CD4-positive, alpha-beta T cell treated with Interleukin-21 for 1 hour (primary cell): Measurements from ENCODE around the gene AOAH.
A peak's percentile ranks its signal among the peaks of the same experiment; 100 is the strongest.
"Not testable (repeated sequence)": the region's sequence is repeated elsewhere in the genome, so short reads cannot be mapped to it uniquely, and the experiment has no call there.

Experiments used
- DNase-seq: peaks from one replicate; pipeline ENCODE4 v3.0.0-alpha.2; 2020

Gene AOAH

DNA sequence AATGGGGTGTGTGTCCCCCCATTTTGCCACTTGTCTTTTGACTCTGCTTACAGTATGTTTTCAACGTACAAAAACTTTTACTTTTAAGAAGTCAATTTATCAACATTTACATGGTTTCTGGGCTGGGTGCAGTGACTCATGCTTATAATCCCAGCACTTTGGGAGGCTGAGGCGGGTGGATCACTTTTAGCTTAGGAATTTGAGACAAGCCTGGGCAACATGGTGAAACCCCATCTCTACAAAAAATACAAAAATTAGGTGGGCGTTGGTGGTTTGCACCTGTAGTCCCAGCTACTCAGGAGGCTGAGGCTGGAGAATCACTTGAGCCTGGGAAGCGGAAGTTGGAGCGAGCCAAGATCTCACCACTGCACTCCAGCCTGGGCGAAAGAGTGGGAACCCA lies 227.1 kb downstream of the AOAH start:
- DNase-seq = not testable (repeated sequence)

DNA sequence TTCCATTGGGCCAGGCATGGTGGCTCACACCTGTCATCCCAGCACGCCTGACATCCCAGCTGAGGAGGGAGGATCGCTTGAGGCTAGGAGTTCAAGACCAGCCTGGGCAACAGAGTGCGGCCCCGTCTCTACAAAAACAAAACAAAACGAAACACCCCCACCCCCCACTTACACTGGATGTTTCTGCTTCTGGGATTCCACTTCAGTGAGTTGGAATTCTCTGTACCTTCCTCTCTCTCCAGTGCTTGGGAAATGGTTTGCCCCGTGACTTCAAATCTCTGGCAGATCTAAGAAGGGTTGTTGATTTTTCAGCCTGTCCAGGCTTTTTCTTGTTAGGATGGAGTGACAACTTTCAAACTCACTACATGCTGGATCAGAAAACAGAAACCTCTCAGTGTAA lies 227.7 kb downstream of the AOAH start:
- DNase-seq = no peak

DNA sequence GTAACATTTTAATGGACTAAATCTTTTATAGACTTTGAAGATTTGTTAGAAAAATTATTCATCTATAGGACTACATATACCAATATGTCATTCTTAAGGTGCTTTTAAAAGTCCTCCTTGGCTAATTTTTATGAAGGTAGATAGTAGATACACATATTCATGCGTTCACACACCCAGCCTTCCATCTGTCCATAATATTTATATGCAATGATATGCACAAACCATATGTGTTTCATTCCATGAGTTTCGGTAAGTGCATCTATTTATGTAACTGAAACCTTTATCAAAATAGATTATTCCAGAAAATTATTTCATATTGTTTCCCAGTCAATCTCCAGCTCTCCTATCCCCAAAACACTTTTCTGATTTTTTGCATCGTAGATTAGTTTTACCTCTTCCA lies 233.0 kb downstream of the AOAH start:
- no peak for DNase-seq

DNA sequence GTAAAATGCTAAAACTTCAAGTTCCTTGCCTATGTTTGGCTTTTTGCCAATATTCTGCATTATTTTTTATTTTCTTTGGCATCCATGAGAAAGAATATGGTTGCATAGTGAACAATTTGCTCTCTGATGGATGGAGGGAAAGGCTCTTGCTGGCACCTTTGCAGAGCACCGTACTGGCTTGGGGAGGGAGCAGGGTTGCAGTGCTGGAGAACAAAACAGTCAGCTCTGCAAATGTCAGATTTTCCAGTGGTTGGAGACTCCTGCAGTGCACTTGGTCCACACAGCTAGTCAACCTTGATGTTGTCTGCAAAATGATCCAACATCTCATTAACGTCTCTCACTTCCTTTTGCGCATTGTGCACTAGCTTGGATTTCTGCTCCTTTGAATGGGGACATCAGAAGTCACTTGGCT lies 233.9 kb downstream of the AOAH start:
- DNase-seq = no peak

DNA sequence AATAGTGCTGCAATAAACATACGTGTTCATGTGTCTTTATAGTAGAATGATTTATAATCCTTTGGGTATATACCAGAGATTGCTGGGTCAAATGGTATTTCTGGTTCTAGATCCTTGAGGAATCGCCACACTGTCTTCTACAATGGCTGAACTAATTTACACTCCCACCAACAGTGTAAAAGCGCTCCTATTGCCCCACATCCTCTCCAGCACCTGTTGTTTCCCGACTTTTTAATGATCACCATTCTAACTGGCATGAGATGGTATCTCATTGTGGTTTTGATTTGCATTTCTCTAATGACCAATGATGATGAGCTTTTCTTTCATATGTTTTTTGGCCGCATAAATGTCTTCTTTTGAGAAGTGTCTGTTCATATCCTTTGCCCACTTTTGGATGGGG lies 235.6 kb downstream of the AOAH start:
- not testable (repeated sequence) for DNase-seq

DNA sequence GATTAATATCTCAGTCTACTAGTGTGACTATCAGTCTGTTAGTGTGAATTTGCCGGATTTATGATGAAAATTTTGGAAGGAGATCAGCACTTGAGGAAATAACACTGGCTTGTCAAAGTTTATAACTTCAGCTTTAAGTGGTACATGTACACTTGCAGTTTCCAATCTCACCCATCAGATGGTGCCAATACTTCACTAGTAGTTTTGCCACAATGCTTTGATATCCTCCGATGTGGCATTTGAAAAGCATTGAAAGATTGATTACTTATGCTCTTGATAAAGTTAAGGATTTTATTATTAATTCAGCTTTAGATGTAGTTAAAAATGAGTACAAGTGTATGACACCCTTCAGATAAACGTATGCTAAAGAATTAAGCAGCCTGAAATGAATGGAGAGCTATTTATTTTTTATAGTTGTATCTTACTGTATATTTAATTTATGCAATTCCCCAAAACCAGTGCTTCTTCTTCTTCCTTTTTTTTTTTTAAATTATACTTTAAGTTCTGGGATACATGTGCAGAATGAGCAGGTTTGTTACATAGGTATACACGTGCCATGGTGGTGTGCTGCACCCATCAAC lies 236.4 kb downstream of the AOAH start:
- peak; percentile 72 for DNase-seq

DNA sequence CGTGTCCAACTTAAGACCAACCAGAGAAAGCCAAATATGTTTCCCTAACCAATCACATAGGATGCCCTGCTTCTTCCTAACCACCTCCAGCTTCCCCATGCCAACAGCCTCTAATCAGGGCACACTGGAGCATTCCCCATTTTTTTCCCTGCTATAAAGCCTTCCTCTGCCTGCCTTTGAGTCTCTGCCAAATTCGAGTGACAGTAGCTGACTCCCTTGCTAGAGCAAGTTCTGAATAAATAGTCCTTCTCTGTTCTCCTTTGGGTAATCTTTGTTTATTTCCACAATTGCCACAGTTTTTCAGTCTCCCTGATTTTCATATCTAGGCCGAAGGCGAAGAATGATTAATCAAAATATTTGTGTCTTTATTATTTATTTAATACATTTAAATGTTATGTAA lies 238.0 kb downstream of the AOAH start:
- no peak for DNase-seq

DNA sequence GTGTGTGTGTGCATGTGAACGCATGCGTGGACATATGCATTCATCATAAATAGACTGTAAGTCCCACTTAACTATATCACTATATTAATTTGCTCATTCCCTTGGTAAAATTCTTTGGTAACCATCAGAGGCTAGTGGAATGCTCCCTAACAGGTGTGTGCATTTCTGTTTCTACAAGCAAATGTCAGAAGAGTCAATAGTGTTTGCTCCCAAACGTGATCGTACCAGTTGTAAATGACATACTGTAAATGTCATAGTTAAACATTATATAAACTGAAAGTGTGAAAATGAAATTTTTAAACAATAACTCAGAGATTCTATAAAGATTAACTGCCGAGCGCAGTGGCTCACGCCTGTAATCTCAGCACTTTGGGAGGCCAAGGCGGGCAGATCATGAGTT lies 240.0 kb downstream of the AOAH start:
- DNase-seq = no peak

DNA sequence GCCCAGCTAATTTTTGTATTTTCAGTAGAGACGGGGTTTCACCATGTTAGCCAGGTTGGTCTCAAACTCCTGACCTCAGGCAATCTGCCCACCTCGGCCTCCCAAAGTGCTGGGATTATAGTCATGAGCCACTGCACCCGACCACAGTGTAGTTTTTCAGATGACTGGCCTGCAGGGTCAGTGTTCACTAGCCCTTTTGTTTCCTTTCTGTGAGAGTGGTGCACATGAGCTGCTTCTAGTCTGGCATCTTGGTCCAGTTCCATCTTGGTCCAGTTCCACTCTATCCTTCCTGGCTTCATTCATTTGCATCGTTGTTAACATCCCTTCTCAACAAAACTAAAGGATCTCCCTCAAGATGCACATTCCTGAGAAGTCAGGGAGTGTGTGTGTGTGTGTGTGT lies 240.4 kb downstream of the AOAH start:
- not testable (repeated sequence) for DNase-seq

DNA sequence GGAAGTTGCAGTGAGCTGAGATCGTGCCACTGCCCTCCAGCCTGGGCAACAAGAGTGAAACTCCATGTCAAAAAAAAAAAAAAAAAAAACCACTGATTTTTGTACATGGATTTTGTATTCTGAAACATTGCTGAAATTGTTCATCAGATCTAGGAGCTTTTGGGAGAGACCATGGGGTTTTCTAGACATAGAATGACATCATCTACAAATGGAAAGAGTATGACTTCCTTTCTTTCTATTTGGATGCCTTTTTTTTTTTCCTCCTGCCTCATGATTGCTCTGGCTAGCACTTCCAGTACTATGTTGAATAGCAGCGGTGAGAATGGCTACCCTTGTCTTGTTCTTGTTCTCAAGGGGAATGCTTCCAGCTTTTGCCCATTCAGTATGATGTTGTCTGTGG lies 245.5 kb downstream of the AOAH start:
- DNase-seq = no peak

DNA sequence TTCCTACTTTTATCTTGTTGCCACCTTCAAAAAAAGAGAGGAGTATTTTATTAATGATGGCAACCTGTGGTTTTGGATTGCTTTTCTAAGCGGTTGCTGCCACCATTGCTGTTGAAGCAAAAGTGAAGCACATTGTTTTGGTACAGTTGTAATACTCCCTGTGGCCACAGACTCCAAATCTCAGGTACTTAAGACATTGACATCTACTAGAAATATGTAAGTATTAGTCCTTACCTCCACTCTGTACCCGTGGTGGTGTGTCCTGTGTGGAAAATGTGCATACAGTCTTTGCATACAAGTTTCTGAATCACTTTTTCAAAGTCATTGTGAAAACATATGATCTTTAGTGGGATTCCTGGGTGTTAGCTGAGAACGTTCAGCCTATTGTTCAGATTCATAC lies 248.9 kb downstream of the AOAH start:
- no peak for DNase-seq

DNA sequence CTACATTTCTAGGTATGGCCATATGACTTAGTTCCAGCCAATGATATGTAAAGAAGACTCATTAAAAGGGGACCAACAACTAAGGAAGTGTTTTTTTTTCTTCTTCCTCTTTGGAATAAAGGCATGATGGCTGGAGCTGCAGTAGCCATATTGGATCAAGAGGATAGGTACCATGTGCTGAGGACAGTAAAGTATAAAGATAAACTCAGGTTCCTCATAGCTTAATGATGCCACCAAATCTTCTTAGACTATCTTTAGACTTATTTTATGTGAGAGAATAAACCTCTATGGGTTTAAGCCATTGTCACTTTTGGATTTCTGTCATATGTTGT lies 249.3 kb downstream of the AOAH start:
- no peak for DNase-seq

DNA sequence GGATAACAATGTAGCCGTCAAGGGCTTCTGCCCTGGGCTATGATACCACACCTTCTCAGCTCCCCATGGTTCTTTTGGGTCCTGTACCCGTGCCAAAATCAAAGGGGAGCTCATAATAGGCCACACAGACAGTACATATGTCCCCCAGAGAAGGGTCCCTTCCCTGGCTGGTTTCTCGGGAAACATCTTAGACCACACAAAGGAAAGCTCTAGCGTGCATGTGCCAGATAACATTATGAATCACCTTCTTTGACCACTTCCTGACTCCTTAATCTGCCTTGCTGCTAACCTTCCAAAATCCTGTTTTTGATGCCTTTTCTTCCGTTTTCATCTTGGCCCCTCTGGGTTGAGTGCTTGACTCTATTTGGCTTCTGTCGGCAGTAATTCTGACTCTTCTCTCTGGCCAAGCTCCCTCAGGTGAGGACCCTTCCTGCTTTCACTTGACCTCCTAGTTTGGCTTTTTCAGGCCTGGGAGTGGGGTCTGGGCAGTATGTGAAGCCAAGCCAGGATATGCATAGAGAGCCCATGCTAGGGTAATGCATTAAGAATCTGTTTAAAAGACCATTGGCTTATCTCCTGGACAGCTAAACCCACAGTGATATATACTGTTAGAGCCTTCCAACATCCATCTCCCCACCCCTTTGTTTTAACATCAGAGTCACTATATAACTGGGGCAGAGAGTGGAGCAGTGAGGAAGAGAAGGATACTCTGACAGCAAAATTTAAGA lies 249.8 kb downstream of the AOAH start:
- no peak for DNase-seq

DNA sequence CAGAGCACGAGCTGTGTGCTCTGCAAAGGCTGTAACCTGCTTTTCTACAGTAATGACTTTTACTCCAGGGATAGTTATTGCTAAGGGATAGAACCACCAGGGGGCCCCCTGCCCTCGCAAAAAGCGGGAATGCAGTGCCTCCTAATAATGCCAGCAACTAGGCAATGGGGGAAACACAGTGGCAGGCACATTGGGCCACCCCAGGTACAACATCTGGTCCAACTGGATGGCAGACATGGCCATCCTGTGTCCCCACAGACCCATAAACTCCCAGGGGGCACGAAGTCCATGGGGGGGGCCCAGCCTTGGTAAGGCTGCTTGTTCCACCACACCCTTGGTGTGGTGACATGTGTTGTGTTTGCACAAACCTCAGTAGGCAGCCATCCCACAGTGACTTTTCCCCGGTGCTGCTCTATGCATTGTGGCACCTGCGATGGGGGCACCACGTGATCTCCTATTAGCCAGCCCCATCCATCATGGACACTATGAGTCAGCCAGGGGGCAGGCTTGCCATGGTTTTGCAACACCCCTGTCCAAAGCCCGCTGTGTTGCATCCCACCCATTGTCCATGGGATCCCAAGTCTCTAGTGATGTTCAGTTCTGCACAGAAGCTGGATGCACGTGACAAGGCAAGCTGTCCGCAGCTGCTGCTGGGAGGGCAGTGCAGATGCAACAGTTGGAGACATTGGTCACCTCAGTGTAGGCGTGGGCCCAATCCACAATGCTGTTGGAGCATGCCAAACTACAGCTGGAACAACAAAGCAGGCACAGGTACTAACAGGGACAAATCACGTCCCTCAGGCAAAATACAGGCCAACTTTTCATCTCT lies 250.6 kb downstream of the AOAH start:
- peak; percentile 6 for DNase-seq

DNA sequence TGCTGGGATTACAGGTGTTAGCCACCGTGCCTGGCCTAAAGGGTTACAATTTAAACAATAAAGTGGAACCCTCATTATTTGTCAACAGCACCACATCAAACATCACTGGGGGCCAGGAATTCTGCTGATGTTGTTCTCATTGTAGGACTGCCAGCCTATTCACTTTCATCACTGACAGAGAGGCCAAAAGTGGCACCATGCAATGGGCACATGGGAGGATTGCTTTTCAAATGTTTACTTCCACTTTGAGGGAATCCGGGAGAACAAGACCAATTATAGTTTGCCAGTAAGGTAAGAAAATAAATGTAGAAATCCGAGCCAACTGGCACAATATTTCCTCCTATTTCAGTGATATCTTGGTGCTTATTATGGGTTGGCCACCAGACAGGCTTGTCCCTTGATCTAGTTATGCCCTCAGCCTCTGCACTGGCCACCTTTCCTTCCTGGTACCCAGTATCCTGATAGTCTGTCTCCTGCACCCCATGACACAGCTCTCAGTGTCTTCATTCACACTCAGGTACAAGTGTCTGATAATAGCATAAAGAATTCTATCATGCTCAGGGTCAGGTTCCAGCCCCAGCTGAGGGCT lies 252.1 kb downstream of the AOAH start:
- no peak for DNase-seq

DNA sequence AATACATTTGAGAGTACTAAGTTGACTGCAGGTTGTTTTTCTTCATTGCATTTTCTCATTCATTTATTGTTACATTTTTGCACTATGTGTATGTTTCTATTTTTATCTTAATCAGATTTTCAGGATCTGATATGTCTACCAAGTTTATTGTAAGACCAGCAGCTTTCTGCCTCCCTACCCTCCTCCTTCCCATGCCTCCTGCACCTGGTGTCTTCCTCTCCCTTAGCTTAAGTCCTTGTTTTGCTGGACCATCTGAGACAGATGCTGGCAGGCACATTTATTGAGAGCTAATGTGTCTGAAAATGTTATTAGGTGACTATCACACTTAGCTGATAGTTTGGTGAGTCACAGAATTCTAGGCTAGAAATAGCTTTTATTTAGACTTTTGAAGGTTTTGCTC lies 255.1 kb downstream of the AOAH start:
- no peak for DNase-seq

DNA sequence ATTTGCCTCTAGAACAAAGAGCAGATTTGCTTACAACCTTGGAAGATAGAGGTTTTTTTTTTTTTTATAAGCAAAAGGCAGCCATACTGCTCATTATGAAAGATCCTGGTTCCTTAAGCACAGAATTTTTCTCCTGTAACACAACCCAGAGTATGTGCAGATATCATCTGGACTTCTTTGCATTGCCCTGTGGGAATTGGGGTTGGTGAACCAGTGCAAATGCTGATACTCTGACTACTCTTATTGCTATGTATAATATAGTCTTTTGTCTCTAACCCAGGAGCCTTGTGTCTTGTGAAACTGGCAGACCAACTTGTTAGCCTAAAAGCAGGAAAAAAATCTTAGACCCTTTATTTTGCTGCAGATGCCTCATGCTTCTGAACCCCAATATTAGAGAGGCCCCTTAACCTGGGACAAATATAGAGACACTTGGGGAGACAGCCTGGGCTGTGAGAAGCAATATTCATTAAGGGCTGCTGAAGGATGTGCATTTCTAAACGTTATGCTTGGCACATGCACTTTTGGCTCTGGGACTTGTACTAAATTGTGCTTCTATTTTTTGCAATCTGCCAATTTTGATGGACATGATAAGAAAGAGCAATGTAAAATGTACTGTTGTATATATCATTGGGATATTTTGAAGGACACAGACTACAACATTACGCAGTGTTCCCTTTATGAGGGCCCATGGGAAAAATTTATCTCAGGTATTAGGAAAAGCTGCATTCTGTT lies 255.8 kb downstream of the AOAH start:
- no peak for DNase-seq

DNA sequence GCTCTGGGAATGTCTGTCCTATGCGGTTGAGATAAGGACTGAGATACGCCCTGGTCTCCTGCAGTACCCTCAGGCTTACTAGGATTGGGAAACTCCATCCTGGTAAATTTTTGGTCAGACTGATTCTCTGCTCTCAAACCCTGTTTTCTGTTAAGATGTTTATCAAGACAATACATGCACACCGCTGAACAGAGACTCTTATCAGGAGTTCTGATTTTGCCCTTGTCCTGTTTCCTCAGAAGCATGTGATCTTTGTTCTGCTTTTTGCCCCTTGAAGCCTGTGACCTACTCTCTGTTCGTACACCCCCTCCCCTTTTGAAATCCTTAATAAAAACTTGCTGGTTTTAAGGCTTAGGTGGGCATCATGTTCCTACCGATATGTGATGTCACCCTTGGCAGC lies 258.3 kb downstream of the AOAH start:
- DNase-seq = not testable (repeated sequence)

DNA sequence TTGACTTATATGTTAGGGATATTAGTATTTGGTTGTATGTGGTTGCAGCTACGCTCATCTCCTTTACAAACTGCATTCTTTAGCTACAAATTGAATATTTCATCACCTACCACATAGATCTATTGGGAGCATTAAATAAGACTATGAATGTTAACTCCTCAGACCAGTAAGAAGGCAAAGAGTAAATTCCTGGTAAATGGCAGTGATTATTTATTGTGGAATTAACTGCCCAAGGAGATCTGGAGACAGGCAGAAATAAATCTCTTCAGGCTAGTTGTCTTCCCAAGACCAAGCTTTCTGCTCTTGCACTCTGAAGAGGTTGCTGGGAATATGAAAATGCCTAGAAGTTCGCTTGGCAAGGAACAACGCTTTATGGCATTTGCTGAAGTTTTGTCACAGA lies 260.0 kb downstream of the AOAH start:
- DNase-seq = no peak
